Measurements from ENCODE around the gene SHMT1.
"Not testable (repeated sequence)": the region's sequence is repeated elsewhere in the genome, so short reads cannot be mapped to it uniquely, and the experiment has no call there.

The SHMT1 gene

DNA sequence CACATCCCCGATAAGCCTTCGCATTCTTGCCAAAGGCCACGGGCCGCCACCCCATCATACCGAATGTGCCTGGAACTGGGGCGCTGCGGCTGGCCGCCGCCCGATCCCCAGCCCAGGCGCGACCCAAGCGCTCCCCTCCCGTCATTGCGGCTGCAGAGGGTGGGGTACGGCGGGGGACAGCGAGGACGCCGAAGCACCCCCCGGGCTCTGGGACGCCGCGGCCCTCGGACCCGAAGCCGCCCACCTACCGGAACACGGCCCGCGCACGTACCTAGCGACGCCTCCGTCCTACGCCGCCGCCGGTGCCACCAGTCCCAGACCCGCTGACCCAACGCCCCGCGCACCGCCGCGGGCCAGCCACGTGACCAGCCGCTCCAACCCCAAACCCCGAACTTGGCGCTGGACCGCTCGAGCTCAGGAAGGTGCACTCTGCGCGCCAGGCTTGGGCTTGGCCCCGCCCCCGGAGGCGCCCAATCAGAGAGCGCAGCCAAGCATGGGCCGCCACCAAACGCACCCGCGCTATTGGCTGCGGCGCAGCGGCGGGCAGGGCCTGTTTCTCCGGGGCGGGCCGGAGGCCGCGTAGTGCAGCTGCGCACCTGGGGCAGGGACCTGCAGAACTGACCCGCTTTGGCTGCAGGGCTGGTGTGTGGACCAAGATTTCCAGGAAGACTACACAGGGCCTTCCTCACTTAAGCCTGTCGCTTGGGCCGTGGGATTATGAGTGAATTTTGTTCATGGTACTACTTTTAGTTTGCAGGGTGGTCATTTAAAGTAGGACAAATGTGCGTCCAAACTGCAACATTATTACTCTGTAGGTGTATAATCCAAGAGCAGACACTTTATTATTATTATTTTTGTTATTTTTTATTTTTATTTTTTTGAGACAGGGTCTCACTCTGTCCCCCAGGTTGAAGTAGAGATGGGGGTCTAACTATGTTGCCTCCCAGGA lies at the start of gene SHMT1:
TSS of gene SHMT1 (minus strand) at position 450 of the 949 bp plus-strand sequence. CDS start 7,569 bp downstream, outside the sequence.
- DNase-seq (ENCODE audit: low read depth), result peak; percentile 75

DNA sequence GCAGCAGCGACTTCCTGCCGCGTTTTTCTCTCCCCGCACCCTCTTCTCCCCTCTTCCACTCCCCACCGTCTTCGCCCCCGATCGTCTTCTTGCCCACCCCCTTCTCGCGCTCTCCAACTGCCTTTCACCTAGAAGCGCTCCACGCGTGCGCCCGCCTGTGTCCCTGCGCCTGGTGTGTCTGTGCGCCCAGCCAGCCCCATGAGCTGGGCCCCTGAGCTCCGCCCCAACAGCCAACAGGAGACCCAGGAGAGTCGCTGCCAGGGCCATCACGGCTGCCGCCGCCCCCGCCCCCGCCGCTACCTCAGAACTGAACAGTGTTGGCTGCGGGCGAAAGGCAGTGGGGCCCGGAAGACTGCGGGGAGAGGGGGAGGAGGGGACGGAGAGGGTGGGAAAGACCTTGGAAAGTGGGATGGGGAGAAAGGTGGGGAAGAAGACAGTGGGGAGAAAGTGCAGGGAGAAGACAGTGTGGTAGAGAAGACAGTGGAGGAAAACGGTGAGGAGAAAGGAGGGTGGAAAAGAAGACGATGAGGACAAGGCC lies 48.7 kb upstream of the SHMT1 start:
- DNase-seq (ENCODE audit: low read depth), result not testable (repeated sequence)

GRCh38 chr17:18411377-18411864 lies 48.1 kb upstream of the SHMT1 start:
- peak; percentile 1 for DNase-seq (ENCODE audit: low read depth)

DNA sequence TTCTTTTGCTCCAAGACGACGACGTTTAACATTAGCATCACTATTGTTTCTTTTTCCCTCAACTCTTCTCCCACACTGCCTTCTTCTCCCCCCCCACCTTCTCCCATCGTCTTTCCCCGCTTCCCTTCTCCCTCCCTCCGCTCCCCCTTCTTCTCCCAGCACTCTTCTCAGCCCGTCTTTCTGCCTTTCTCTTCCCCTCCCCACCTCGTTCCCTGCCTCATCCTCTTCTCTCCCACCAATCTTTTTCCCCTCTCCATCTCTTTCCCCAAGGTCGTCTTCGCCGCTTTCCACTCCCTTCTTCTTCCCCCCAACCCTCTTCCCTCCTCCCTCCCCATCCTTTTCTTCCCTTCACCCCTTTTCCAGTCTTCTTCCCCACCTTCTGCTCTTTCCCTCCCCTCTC lies 47.4 kb upstream of the SHMT1 start:
- DNase-seq (ENCODE audit: low read depth), result not testable (repeated sequence)

DNA sequence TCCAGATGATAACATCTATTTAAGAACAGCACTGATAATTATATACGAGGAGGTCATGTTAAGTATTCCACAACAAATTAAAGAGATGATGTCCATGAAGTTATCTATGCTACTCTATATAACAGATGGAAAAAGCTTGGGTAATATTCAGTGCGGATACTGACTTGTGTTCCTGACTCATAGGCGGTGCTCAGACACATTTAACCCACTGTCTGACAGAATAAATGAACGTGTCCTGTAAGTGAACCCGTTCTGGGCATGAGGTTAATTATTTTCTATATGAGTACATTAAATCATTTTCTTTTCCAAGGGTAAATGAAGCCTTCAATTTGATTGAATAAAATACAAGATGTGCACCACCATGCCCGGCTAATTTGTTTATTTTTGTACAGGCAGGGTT lies 46.0 kb upstream of the SHMT1 start:
- DNase-seq (ENCODE audit: low read depth), result not testable (repeated sequence)

GRCh38 chr17:18408906-18409305 lies 45.6 kb upstream of the SHMT1 start:
- DNase-seq (ENCODE audit: low read depth), result not testable (repeated sequence)

DNA sequence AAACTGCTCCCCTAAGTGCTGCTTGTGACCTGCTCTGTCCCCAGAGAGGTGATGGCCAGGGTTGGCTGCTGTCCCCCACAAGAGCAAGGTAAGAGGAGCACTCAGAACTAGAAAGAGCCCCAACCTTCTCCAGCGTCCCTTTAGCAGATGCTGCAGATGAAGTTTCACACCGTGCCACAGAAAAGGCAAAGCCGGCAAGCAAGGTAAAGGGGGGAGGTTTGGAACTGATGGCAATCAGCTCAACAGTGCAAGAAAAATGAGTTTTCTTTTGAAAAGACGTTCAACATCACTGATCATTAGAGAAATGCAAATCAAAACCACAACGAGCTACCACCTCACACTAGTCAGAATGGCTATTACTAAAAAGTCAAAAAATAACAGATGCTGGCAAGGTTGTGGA lies 40.3 kb upstream of the SHMT1 start:
- DNase-seq (ENCODE audit: low read depth), result not testable (repeated sequence)

DNA sequence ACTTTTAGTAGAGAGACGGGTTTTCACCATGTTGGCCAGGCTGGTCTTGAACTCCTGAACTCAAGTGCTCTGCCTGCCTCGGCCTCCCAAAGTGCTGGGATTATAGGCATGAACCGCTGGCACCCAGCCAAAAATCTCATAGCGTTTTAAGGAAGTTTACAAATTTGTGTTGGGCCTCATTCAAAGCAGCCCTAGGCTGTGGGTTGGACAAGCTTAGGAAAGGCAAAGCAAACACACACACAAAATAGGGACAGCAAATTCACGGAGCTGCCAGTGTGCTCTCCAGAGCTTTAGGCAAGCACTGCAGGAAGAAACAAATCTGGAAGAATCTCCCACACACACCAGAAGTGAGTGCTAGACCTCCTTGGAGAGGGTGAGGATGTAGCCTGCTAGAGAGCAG lies 39.8 kb upstream of the SHMT1 start:
- DNase-seq (ENCODE audit: low read depth), result not testable (repeated sequence)

GRCh38 chr17:18401872-18402590 lies 38.7 kb upstream of the SHMT1 start:
- DNase-seq (ENCODE audit: low read depth), result not testable (repeated sequence)

DNA sequence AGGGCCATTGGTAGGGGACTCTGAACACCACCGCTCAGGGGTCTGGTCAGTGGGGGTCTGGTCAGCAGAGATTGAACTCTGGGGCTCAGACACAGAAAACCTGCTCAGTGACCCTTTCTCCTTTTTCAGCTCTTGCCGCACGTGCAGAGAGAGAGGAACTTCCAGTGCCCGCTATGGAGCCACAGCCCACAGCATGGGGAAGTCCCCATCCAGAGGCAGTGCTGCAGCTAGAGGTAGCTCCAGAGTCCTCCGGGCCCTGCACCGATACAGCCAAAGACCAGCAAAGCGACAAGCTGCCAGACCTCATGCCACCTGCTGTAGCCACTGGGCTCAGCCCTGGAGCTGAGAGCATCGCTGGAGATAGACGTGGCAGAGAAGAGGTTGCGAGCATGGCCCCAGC lies 25.4 kb upstream of the SHMT1 start:
- DNase-seq (ENCODE audit: low read depth), result not testable (repeated sequence)

DNA sequence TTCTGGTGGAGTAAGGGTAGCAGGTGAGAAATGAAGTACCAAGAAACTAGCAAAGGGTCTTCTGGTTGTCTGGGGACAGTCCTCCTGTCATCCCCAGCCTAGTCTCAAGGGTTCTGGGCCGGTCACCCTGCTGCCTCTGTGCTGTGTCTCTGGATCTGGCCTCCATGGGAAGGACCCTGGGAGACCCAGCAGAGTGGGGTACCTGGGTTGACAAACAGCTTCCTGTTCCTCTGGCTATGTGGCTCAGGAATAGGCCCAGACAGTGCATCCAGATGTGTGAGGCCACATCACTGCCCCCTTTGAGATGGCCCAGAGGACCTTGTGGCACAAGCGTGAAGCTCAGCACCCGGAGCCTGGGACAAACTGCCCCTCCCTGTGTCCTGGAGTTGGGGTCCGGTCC lies 24.9 kb upstream of the SHMT1 start:
- DNase-seq (ENCODE audit: low read depth), result not testable (repeated sequence)

DNA sequence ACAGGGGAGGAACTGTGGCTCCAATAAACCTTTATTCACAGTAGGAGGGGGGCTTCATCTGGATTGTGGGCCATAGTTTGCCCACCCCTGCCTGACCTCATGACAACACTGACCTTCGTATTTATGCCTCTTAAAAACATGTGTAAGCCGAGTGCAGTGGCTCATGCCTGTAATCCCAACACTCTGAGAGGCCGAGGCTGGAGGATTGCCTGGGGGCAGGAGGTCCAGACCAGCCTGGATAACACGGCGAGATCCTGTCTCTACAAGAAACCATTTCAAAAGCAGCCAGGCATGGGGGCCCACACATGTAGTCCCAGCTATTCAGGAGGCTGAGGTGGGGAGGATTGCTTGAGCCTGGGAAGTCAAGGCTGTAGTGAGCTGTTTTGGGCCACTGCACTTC lies 24.2 kb upstream of the SHMT1 start:
- DNase-seq (ENCODE audit: low read depth), result not testable (repeated sequence)

- not testable (repeated sequence) for DNase-seq (ENCODE audit: low read depth)
Measured at GRCh38 chr17:18384271-18384670, 20.9 kb upstream of the SHMT1 start.

GRCh38 chr17:18383079-18383481 lies 19.7 kb upstream of the SHMT1 start:
- not testable (repeated sequence) for DNase-seq (ENCODE audit: low read depth)

- no peak for DNase-seq (ENCODE audit: low read depth)
Measured at GRCh38 chr17:18382441-18383078, 19.2 kb upstream of the SHMT1 start.

DNA sequence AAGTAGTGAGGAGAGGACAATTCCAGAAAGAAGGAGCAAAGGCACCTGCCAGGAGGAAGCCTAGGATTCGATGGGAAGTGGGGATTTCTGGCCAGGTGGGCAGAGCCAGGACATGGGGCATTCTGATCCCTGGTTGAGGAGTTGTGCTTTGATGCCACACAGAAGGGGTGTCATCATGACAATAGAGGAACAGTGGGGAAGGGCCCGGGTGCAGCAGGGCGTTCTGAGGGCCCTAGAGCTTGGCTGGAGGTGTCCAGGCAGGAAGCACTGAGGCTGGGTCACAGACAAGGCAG lies 18.5 kb upstream of the SHMT1 start:
- DNase-seq (ENCODE audit: low read depth), result no peak

- no peak for DNase-seq (ENCODE audit: low read depth)
Measured at GRCh38 chr17:18381158-18381952, 18.0 kb upstream of the SHMT1 start.

- DNase-seq (ENCODE audit: low read depth), result no peak
Measured at GRCh38 chr17:18380471-18381157, 17.3 kb upstream of the SHMT1 start.

DNA sequence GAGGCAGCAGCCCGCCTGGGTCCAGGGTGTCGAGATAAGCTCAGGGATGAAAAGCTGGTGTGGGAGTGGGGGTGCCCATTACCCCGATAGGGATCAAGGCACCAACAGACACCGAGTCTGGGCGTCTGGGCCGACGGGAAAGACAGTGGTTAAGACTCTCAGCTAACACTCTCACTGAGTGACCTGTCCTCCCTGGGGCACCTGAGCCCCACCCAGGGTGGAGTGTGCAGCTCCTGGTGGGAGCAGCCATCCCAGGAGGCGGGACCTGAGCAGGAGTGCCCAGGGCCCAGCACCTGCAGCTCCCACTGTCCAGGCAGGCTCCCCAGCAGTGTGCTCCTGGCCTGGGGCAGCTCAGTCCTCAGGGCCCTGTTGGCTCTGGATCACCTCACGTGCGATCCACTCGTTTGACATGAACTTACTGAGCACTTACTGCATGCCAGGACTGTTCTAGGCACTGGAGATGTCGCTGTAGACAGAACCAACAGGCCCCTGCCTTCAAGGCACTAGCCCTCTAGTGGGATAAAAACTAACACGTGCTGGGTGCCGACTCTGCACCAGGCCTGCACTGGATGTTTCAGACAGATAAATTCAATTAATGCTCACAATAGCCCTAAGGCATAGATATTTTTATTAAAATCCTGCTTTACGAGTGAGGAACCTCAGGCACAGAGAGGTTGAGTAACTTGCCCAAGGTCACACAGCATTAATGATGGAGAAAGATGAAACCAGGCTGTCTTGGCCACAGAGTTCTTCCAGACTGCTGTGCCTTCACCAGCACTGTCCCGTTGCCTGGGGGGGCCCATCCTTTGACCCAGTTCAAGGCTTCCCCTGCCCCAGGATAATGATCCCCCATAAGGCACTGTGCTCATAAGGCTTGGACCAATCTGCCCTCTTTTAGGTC lies 16.1 kb upstream of the SHMT1 start:
- DNase-seq (ENCODE audit: low read depth), result no peak

GRCh38 chr17:18378614-18379013 lies 15.3 kb upstream of the SHMT1 start:
- DNase-seq (ENCODE audit: low read depth), result not testable (repeated sequence)

Measured in stimulated activated CD8-positive, alpha-beta memory T cell treated with anti-CD3 and anti-CD28 coated beads, Interleukin-15, amount 100 ng/mL, for 1 hour (primary cell).